Retinal pigment epithelial cell (primary cell): Measurements from ENCODE around the gene ING2.
A peak's percentile ranks its signal among the peaks of the same experiment; 100 is the strongest.

ENCODE experiments used
- DNase-seq: peaks from one replicate; pipeline ENCODE4 v3.0.0-alpha.2; 2010; ENCODE audit warnings: low read depth
- H3K4me3 ChIP-seq: 2 replicates; pipeline ENCODE4 v1.5.1; 2011; ENCODE audit warnings: mild to moderate bottlenecking, low read length, control low read depth, moderate library complexity
- TF ChIP-seq, protein P1 (sequence below): conservative IDR thresholded peaks from 2 replicates; pipeline ENCODE4 v1.5.1; 2011; ENCODE audit warnings: low read depth, low read length, control low read depth, inconsistent platforms

Gene ING2

DNA sequence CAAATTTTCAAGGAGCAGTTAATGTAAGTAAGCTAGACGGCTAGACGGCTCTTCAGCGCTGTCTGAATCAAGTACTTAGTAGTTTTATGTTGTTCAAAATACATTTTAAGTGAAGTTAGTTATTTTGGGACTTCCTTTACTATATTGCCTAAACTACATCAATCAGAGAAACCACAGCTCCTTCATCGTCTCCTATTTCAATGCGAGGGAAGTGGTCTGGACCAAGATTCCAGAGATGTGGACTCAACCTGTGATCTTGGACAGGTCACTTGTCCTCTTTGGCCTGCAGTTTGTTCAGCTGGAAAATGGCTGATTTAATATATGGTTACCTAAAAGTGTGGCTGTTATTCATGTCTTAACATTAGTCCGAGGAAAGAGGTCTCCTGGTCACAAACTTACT lies 10.6 kb downstream of the ING2 start:
- TF ChIP-seq, protein P1, sequence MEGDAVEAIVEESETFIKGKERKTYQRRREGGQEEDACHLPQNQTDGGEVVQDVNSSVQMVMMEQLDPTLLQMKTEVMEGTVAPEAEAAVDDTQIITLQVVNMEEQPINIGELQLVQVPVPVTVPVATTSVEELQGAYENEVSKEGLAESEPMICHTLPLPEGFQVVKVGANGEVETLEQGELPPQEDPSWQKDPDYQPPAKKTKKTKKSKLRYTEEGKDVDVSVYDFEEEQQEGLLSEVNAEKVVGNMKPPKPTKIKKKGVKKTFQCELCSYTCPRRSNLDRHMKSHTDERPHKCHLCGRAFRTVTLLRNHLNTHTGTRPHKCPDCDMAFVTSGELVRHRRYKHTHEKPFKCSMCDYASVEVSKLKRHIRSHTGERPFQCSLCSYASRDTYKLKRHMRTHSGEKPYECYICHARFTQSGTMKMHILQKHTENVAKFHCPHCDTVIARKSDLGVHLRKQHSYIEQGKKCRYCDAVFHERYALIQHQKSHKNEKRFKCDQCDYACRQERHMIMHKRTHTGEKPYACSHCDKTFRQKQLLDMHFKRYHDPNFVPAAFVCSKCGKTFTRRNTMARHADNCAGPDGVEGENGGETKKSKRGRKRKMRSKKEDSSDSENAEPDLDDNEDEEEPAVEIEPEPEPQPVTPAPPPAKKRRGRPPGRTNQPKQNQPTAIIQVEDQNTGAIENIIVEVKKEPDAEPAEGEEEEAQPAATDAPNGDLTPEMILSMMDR, result no peak
- no peak for DNase-seq
- H3K4me3 ChIP-seq, result no peak overlapping the region

DNA sequence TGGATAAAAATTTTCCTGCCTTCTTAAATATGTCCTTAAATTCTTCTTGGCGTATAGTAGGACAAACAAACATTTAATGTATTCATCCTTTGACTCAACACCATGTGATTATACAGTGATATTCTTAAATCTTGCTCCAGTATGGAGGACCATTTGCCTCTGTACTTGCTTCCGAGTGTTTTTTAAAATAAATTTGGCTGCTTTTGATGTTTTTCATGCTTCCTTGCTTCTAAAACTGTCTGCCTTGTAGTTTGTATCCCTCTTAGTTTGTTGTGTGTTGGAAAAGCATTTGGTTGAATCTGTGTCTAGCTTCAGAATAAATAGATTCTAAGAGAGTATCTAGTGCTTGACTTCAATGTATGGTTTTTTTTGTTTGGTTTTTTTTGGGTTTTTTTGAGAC lies 12.3 kb downstream of the ING2 start:
- TF ChIP-seq, protein P1, result no peak
- no peak overlapping the region for H3K4me3 ChIP-seq
- no peak for DNase-seq

DNA sequence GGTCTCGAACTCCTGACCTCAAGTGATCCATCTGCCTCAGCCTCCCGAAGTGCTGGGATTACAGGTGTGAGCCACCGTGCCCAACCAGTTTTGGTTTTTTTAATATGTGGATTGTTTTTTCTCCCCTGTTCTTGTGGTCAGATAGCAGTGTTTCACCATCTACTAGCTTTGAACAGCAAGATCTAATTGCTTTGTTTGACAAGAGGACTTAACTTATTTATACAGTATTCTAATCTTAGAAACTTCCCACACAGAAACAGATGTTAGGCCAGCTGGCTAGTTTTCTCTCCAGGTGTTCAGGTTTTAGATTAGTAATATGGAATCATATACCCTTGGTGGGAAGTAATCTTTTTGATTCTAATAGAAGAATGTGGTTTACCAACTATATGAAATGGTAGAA lies 12.9 kb downstream of the ING2 start:
- no peak overlapping the region for H3K4me3 ChIP-seq
- TF ChIP-seq, protein P1, result no peak
- no peak for DNase-seq

DNA sequence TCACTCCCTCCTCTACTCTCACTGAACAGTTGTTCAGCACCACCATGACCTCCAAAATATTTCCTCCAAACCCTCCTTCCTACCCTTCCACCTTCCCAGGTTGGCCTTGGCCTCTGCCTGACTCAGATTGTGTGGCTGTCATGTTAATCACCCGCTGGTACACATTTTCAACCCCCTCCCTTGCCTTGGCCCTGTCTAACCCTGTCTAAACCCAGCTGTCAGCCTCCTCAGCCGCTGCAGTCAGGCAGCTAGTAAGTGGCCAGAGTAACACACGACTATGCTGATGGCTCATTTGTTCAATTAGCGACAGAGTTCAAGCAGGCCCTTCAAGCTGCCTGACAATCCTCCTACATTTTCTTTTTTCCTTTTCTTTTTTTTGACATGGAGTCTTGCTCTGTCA lies 18.0 kb downstream of the ING2 start:
- DNase-seq, result no peak
- no peak overlapping the region for H3K4me3 ChIP-seq
- TF ChIP-seq, protein P1, result no peak

DNA sequence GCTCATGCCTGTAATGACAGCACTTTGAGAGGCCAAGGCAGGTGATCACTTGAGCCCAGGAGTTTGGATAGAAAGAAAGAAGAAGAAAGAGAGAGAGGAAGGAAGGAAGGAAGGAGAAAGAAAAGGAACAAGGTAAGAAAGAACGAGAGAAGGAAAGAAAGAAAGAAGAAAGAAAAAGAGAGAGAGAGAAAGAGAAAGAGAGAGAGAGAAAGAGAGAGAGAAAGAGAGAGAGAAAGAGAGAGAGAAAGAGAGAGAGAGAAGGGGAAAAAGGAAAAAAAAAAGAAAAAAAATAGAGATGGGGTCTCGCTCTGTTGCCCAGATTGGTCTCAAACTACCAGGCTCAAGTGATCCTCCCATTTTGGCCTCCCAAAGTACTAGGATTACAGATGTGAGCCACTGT lies 22.5 kb downstream of the ING2 start:
- TF ChIP-seq, protein P1, result no peak
- no peak for DNase-seq
- H3K4me3 ChIP-seq, result no peak overlapping the region

DNA sequence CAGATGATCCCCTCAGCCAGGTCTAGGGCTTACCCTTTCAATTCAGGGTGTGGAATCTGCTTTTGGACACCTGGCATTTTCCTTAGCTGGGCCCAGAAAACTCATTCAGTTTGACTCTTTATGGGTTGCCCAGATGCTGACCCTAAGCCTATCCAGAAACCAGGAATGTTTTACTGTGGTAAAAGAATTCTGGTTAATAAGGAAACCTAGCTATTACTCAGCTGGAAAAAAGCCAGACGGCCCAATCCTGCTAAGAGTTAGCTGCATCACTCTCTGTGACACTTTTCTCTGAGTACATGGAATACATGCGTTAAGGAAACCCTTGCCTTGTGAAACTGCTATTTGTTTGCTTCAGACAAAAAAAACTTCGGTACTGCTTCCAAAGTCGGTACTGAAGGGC lies 28.0 kb downstream of the ING2 start:
- no peak overlapping the region for H3K4me3 ChIP-seq
- DNase-seq, result peak; percentile 20
- TF ChIP-seq, protein P1, result no peak

DNA sequence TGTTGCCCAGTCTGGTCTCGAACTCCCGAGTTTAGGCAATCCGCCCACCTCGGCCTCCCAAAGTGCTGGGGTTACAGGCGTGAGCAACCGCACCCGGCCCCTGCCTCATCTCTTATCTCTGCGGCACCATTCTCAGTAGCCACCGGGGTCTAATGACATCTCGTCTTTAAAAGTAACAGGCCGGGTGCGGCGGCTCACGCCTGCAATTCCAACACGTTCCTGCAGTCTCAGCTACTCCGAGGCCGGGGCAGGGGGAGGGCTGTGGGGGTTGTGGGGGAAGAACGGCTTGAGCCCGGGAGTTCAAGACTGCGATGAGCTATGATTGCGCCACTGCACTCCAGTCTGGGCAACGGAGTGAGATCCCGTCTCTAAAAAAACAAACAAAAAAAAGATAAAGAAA lies 28.8 kb downstream of the ING2 start:
- no peak overlapping the region for H3K4me3 ChIP-seq
- no peak for DNase-seq
- TF ChIP-seq, protein P1, result no peak
